Chondrocyte (in vitro differentiated cells): Measurements from ENCODE around the gene MAGEB4. TPM values are rescaled to one million over a fixed set of nuclear protein-coding genes. Genes with fewer than 3 reads are reported as not detected.

ENCODE experiments used
- DNase-seq: peaks from one replicate; pipeline ENCODE4 v3.0.0; 2021; ENCODE audit warnings: mixed read lengths, low spot score
- H3K27ac Mint-ChIP-seq: one replicate; pipeline ENCODE4 v1.8.0; 2021; ENCODE audit warnings: mild to moderate bottlenecking, moderate library complexity, mixed read lengths; ENCODE audit not compliant: unreplicated experiment
- H3K27me3 Mint-ChIP-seq: 2 replicates; pipeline ENCODE4 v1.8.0; 2021; ENCODE audit warnings: low read depth, mixed read lengths
- H3K36me3 Mint-ChIP-seq: 2 replicates; pipeline ENCODE4 v1.8.0; 2021; ENCODE audit warnings: low read depth, mixed read lengths
- H3K4me1 Mint-ChIP-seq: 2 replicates; pipeline ENCODE4 v1.8.0; 2021; ENCODE audit warnings: low read depth, mild to moderate bottlenecking, mixed read lengths
- H3K4me3 Mint-ChIP-seq: one replicate; pipeline ENCODE4 v1.8.0; 2021; ENCODE audit warnings: mild to moderate bottlenecking, moderate library complexity, mixed read lengths; ENCODE audit not compliant: unreplicated experiment
- H3K9me3 Mint-ChIP-seq: 2 replicates; pipeline ENCODE4 v1.8.0; 2021; ENCODE audit warnings: low read depth, mixed read lengths
- CTCF ChIP-seq: fragments of 200-600 bp; sonication (generic); IDR thresholded peaks from 2 replicates; pipeline ENCODE4 v1.5.0; 2021; ENCODE audit warnings: antibody characterized with exemption, mild to moderate bottlenecking, moderate library complexity
- total RNA-seq: library from RNA; stranded (reverse); gene quantifications from 3 replicates; pipeline ENCODE4 v1.2.1, GENCODE V29; 2021

The MAGEB4 gene
- total RNA-seq, 1 donor from 2014 or later, result not detected

GRCh38 chrX:30262763-30263162 lies 21.0 kb downstream of the MAGEB4 start:
- no peak for TF ChIP-seq CTCF
- no peak for DNase-seq
- Mint-ChIP-seq H3K27me3 (peaks cover 29% of the 10 kb centered on the region), H3K9me3 (no peaks in the 10 kb centered on the region), H3K27ac (no peak overlapping the region), H3K36me3 (no peaks in the 10 kb centered on the region), H3K4me1 (no peaks in the 10 kb centered on the region), H3K4me3 (no peak overlapping the region)

GRCh38 chrX:30270639-30271038 lies 28.8 kb downstream of the MAGEB4 start:
- Mint-ChIP-seq H3K27me3 (peaks cover 6% of the 10 kb centered on the region), H3K9me3 (no peaks in the 10 kb centered on the region), H3K4me1 (no peaks in the 10 kb centered on the region), H3K4me3 (no peak overlapping the region), H3K27ac (no peak overlapping the region), H3K36me3 (no peaks in the 10 kb centered on the region)
- no peak for TF ChIP-seq CTCF
- DNase-seq, result no peak

GRCh38 chrX:30275498-30275897 lies 33.7 kb downstream of the MAGEB4 start:
- Mint-ChIP-seq H3K4me1 (no peaks in the 10 kb centered on the region), H3K36me3 (no peaks in the 10 kb centered on the region), H3K9me3 (no peaks in the 10 kb centered on the region), H3K4me3 (no peak overlapping the region), H3K27ac (no peak overlapping the region), H3K27me3 (no peaks in the 10 kb centered on the region)
- DNase-seq, result no peak
- peak; percentile 89 for TF ChIP-seq CTCF

GRCh38 chrX:30278365-30278764 lies 36.6 kb downstream of the MAGEB4 start:
- Mint-ChIP-seq H3K36me3 (no peaks in the 10 kb centered on the region), H3K27me3 (no peaks in the 10 kb centered on the region), H3K4me1 (peaks cover 9% of the 10 kb centered on the region), H3K27ac (no peak overlapping the region), H3K9me3 (no peaks in the 10 kb centered on the region), H3K4me3 (no peak overlapping the region)
- DNase-seq, result no peak
- no peak for TF ChIP-seq CTCF

- Mint-ChIP-seq H3K4me1 (peaks cover 21% of the 10 kb centered on the region), H3K27me3 (no peaks in the 10 kb centered on the region), H3K4me3 (no peak overlapping the region), H3K36me3 (no peaks in the 10 kb centered on the region), H3K27ac (no peak overlapping the region), H3K9me3 (no peaks in the 10 kb centered on the region)
- no peak for TF ChIP-seq CTCF
- DNase-seq, result no peak
Measured at GRCh38 chrX:30280428-30280827, 38.6 kb downstream of the MAGEB4 start.
